Activated CD4-positive, alpha-beta T cell treated with anti-CD3 and anti-CD28 coated beads for 48 hours (primary cell): Measurements from ENCODE around the gene LRRIQ1.

Experiments
- DNase-seq: peaks from one replicate; pipeline ENCODE4 v3.0.0-alpha.2; 2020

LRRIQ1 gene

DNA sequence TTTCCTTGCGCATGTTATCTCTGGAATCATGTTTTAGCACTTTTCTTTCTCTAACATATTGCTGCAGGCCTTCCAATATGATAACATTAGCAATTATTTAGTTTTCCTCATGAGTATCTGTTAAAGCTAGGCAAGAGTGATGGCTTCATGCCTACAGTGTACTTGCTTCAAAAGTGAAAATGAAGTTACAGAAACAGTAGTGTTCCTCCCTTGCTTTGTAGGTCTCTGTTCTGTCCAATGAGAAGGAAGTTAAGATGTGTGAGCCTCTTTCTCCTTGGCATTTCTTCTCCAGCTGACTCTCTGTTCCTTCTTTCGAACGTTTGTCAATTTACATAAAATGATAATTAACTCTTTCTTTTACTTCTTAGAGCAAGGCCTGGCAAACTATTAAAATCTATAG, 22.2 kb downstream of the LRRIQ1 start:
- DNase-seq = no peak

DNA sequence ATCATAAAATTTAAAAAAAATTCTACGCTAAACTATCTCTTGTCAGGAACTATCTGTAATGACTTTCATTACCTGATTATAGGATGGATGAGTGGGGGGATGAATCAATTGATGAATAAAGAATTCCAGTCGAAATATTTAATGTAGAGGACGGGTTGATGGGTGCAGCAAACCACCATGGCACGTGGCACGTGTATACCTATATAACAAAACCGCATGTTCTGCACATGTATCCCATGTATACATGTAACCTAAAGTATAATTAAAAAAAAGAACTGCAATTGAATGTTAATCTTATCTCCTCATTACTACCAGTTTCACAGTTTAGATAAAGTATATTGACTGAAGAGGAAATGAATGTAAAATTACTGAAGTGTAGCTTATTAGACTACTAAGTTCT, 23.4 kb downstream of the LRRIQ1 start:
- no peak for DNase-seq

DNA sequence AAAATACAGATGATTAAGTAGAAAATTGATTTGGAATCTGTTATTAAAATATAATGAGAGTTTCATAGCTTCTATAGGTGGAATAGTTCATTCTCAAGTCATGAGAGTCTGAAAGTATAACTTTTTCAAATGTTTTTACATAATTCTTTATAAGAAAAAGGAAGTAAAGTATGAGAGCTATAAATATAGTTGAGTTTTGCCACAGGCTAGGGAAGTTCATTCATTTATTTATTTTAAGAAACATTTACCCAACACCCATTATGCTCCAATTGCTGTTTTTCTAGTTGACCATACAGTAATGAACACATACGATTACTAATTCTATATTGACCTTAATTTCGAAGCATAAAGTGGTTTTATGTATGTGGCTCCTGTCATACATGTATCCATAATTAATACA, 24.8 kb downstream of the LRRIQ1 start:
- DNase-seq = no peak

DNA sequence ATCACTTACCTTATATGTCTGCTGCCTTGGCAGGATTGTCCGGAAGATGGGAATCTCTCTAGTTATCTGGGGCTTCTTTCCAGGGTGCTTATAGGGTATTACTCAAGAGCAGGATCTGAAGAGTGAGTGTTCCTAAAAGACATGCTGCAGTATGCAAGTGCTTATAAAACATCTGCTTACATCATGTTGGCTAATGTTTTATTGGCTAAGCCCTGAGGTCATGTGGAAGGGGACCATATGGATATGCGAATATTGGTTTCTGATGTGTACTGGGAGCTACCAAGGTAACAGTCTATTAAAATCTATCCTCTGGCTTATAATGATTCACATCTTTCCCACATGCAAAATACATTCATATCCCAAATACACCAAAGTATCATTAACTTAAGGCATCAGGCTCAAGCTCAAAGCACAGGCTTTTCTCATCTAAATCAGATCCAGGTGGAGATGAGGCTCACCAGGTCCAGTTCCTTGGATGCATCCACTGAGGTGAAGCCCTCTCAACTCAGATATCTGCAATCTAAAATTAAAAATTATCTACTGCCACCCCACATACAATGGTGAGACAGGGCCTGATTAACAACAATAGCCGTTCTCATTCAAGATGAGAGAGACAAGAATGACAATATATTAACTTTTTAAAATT, 29.8 kb downstream of the LRRIQ1 start:
- no peak for DNase-seq

DNA sequence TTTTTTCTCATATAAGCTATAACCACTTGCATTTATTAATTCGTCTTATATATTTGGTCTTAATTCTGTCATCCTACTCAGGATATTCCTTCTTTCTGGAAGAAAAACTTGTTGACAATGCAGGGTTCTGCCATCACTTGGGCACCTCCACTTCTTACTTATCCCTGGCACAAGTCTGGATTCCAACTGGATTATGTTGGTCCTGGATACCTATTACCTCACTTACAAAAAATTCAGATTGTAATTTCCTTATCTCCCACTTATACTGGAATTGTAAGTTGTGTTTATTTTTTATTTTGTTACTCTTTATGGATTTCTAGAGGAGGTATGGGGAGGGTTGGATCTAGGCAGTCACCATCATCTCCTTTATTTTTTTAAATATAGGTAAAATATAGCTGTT, 36.7 kb downstream of the LRRIQ1 start:
- no peak for DNase-seq

DNA sequence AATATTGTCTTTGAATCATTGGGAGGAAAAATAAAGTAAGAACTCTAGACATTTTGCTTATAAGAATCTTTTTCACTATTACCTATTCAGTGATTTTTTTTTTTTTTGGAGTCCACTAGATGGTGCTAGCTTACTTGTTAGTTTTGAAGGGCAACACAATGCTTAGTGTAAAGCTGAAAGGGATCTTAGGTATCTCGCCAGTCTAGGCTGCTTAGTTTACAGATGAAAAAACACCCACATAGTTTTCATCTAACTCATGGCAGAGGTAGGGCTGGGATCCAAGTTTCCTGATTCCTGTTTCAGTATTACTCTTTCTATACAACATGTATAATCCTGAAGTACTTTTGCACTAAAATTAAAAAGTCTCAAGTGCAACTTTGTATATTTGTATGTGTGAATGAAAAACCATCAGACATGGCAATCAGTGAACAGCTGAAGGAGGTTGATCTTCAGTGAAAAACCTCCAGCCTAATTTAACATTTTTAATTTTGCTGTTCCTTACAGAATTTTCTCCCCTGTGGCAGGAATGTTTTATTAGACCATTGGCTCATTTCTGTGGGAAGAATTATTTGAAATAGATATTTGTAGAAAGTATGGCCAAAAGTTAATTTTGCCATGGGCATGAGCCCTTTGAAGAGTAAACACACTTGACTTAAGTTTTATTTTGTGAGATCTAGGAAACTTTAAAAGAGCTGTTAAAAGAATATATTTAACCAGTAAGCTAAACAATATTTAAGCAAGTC, 40.7 kb downstream of the LRRIQ1 start:
- DNase-seq = no peak

DNA sequence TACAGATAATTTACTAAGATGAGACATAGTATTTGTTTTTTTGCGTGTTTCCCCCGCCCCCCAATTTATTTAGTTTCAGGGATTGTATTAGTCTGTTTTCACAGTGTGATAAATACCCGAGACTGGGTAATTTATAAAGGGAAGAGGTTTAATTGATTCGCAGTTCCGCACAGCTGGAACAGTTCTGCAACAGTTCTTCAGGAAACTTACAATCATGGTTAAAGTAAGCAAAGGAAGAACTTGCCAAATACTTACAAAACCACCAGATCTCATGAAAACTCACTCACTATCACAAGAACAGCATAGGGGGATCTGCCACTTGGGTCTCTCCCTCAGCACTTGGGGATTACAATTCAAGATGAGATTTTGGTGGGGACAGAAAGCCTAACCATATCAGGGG, 48.9 kb downstream of the LRRIQ1 start:
- DNase-seq = no peak

DNA sequence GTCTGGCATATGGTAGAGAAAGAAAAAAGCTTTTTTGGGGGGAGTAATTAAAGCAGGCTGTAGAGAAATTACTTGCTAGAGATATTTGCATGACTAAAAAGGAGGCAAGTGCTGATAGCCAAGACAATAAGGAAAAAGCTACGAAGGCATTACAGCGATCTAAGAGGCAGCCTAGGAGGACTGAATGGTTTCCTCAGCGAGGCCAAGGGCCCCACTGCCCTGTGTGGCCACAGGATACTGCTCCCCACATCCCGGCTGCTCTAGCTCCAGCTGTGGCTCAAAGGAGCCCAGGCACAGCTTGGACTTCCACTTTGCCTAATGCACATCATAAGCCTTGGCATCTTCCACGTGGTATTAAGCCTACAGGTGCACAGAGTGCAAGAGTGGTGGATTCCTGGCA, 53.6 kb downstream of the LRRIQ1 start:
- no peak for DNase-seq

DNA sequence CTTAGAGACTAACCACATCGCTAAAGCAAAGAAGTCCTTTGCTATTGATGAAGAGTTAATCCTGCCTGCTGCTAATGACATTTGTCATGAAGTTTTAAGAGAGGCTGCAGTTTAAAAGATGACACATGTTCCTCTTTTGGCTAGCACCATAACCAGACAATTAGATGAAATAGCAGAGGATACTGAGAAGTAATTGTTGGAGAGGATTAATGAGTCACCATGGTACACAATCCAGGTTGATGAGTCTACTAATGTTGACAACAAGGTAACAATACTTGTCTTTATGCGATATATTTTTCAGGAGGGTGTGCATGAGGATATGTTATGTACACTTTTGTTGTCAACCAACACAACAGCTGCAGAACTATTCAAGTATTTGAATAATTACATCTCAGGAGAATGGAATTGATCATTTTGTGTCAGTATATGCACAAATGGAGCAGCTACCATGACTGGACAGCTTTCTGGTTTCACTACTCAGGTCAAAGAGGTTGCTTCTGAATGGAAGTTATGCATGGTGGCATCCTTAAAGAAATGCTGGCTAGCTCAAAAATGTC, 56.7 kb downstream of the LRRIQ1 start:
- no peak for DNase-seq

DNA sequence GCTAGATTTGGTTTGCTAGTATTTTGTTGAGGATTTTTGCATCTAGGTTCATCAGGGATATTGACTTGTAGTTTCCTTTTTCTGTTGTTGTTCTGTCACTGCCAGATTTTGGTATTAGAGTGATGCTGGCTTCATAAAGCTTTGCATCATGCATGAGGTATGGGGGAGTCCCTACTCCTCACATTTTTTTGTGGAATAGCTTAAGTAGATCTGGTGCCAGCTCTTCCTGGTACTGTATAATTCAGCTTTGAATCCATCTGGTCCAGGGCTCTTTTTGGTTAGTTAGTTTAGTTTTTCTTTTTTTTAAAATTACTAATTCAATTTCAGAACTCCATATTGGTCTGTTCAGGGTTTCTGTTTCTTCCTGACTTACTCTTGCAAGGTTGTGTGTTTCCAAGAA, 59.4 kb downstream of the LRRIQ1 start:
- DNase-seq = no peak

DNA sequence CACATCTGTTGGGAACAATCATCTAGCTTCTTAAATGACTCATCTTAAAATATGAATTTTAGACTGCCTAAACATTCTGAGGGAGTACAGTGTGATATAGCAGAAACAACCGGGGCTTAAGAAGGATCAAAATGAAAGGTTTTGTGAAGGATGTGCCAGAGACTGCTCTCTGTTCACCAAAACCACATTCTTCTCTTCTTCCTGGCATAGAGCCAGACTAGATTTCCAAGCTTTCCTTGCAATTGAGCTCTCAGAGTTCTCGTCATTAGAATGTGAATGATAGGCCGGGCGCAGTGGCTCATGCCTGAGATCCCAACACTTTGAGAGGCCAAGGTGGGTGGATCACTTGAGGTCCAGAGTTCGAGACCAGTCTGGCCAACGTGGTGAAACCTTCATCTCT, 94.5 kb downstream of the LRRIQ1 start:
- no peak for DNase-seq

DNA sequence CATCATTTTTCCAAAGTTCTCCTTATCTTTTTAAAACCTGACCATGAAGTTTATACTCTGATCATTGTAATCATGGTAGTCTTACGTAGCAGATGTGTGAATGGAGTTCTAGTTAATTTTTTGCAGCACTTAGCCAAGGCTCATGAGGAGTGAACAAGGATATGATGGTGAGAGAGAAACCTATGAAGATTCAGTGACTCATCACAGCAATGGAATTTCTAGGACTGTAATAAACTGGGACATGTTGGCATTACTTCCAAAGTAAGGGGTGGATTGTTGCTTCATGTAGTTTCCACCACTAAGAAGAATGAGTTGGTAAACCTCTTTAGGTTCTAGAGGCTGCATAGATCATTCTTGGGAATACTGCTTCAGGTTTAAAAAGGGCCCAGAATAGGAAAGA, 102.7 kb downstream of the LRRIQ1 start:
- no peak for DNase-seq

DNA sequence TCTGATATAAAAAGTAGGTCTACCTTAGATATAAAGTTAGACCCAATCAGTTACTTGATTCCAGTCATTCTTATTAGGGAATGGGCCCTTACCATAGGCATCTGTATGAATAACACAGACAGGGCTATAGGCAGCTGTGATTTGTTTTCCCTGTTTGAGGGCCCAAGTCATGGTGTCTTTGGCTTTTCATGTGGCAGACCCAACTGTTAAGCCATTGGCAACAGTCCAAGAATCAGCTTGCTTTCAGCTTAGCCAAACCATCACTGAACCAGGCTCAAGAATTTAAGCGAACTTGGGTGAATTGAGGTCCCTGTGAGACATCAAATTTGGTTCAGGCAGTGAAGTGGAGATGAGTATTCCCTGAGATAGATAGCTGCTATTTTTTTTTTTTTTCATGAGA, 111.2 kb downstream of the LRRIQ1 start:
- no peak for DNase-seq

DNA sequence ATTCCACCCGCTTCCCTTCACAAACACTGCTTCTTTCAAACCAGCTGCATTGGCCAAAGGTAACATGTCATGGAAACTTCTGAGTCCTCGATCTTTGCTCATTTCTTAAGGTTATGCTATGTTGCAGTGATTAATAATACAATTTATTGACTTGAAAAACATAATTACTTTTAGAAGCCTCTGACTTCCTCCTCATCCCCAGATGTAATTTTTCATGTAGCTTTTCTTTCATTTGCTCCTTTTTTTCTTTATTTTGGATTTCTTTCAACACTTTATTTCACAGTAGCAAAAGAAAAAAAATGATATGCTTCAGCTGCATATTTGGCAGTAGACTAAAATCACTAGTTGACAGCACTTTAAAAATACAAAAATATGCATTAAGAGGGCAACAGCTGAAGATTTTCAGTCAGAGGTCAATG, 116.2 kb downstream of the LRRIQ1 start:
- no peak for DNase-seq

DNA sequence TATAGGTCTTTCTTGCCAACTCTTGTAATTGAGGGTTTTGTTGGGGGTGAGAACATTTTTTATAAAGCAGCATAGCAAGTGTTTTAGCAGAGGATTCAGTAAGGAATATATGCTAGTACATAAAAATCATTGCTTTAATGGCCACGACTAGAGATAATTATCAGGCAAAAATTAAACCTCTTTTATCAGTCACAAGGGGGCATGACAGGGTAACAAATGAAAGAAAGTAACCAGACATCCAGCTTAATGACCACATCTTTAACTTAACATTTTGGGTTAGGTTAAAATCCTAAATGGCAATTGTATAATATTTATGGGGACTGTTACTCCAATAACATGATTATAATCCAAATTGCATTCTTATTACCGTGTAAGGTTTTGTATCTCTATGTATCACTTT, 119.6 kb downstream of the LRRIQ1 start:
- DNase-seq = no peak

DNA sequence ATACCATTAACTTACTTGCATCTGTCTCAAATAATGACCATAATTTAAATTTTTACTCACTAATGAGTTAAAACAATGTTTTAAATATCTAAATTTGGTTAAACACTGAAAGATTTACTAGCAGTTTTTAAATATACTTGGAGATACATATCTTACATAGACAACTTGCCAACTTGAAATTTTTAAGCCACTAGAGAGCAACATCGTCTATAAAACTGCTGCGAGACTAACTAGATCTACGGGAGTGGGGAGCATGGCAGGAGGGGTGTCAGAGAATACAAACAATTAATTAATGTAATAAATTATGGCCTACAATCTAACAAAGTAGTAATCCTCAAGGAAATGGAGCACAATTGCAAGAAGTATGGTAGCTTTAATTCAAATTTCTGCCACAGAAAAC, 120.4 kb downstream of the LRRIQ1 start:
- no peak for DNase-seq

DNA sequence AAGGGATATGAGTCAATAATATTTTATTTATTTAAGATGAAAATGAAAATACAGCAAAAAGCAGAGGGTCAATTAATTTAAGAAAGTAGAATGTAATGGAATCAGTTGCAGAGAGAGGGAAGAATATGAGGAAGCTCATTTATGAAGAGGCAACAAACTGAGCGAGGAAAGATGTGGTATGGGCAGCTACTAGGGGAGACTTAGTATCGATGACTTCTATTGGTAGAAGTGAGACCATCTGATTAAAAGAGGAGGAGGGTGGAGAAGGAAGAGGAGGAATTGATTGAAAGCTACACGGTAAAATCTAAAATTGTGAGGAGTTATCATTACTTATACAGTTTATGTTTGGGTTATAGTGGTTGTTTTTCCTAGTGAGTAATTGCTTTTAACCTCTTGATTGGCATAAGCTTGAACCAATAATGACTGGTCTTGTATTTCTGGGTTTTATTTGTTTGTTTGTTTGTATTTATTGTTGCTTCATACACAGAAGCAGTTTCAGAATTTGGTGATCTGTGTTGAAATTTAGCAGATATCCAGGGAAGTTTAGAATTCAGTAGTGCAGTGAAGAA, 121.0 kb downstream of the LRRIQ1 start:
- no peak for DNase-seq

DNA sequence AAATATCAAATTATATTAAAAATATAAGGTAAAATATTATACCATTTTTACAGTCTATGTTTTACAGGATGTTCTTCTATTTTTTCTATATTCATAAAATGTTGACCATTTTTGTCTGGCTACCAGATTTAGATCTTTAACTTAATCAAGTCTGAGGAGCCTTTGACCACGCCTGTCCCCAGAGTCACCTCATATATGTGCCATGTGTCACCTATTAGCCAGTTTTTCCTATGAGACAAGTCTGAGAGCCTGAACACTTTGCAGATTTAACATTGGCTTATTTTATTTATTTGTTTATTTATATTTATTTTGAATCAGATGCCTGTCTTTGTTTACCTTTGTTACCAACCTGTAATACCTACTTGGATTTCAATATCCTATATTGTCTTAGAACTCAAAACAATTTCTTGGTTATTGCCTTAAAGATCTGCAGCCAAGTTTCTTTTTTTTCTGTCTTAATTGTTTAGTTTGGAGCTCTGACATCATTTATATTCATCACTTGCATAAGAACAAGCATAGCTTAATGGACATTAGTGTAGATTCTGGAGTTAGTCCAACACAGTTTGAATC, 127.7 kb downstream of the LRRIQ1 start:
- no peak for DNase-seq

DNA sequence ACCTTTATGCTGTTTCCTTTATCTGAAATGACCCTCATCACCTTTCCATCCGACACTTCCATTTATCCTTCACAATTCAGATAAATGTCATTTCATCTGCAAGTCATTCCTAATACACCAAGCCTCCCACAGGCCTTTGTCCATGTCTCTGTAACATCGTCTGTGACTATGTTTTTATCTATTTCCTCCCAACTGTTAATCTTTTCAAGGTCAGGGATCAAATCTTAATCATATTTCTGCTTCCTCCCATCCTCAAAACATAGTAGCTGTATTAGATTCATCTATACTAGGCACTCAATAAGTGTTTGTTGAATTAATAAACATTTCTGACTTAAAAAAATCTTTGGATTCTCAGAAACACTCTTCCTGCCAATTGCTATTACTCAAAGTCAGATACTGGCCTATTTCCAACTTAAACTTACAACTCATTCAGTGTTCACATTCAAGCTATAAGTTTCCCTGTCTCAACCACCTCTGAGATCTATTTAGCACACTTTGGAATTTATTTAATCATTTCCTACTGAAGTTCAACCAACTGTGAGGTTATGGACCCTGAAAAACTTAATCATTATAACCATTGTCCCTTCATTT, 143.6 kb downstream of the LRRIQ1 start:
- DNase-seq = no peak

DNA sequence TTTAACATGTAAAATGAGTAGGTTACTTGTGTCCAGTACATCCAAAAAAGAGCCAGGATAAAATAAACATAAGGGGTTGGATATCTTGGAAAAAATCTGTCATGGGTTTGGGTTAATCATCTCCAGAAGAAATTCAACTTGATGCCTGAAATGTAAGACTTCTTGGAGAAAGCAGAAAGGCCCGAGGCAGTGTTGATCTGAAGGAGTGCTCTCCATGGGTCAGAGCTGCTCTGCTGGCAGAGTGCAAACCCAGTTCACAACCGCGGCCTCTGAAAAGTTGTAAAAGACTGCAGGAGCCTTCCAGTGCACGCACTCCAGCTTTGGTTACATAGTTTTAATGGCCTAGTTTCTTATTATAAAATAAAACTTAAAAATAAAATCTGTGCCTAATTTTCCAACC, 146.5 kb downstream of the LRRIQ1 start:
- DNase-seq = no peak

DNA sequence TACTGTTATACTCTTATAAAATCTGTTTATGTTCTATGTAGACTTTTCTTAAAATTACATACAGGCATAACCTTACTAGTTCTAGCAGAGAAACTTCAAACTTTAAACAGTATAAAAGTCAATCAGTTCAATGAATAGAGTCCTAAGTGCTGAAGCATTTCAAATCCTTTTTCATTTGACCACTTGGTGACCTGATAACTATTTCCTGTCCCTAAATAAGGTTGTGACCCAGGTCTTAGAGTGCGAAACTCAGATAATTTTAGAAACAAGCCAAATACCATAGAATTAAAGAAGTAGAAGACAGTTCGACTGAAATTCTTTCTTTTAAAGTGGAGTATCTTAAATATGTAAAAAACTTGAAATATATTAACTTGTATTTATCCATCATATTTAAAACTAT, 147.7 kb downstream of the LRRIQ1 start:
- no peak for DNase-seq

DNA sequence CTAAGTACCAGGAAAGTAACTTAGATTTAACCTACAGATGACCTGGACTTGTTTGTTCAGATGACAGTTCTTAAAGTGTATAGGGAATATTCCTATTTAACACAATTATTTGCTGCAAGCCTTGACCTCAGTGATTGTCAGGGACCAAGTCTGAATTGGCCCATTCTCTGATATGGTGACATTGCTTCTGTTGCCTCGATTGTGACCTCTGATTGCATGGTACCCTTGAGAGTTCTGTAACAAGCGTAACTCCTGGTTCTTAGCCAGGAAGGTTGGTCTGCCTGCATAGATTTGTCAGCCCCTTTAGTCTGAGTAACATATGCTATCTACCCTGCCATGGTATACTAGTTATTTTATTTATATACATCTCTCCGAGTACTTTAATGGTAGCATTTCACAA, 150.1 kb downstream of the LRRIQ1 start:
- DNase-seq = no peak

DNA sequence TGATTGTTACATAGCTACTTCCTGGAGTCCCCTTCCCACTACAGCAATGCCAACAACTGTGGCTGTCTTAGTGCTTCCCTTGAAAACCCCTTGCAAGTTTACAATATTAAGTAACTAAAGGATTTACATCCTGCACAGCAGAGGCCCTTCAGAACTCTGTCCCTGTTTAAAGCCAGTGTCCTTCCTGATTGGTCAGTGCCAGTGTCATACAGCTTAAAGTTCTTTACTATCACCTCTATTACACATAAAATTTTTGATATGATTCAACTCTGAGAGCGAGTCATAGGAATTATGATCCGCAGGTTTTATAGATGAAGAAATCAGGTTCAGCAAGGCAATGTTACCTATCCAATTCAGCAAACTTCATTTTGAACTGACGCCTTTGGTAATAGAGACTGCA, 152.5 kb downstream of the LRRIQ1 start:
- DNase-seq = no peak

DNA sequence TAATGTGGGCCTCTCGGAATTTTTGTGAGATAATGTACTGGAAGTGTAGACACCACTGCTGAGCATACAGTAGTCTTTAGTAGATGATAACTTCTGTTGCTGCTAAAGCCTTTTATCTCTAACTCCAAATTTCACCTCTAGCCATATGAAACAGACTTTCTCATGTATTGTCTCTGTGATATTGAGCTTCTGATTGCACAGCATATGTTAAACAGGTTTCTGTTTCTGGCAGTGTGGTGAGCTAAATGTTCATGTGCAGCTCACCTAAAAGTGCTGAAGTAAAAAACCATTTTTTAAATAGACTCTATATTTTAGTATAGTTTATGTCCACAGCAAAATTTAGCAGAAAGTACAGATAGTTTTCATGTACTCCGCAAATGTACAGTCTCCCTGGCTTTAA, 154.6 kb downstream of the LRRIQ1 start:
- no peak for DNase-seq
